PC-9 (cell line): ENCODE measurements around the gene TRAF3IP1.

Experiments used
- CTCF ChIP-seq: fragments of 200-600 bp; sonication (generic); conservative IDR thresholded peaks from 2 replicates; pipeline ENCODE4 v1.6.1; 2017; ENCODE audit warnings: mixed run types, antibody characterized with exemption, mild to moderate bottlenecking, moderate library complexity
- EZH2 ChIP-seq: fragments of 200-600 bp; sonication (generic); IDR thresholded peaks from 2 replicates; pipeline ENCODE4 v1.8.0; 2017; ENCODE audit warnings: antibody characterized with exemption, low read depth

- no peak for TF ChIP-seq CTCF
- TF ChIP-seq EZH2, result no peak
Observed at GRCh38 chr2:238299803-238300202, 20.5 kb upstream of the TRAF3IP1 start.
